Gastrocnemius medialis (tissue), 4 donors: ENCODE data around the gene COL6A3. TPM values are rescaled to one million over a fixed set of nuclear protein-coding genes. Genes with fewer than 3 reads are reported as not detected.

Source experiments
- ATAC-seq, 2 donors: fragments of 150-250 bp; one replicate each; pipeline ENCODE4 v1.9.1; 2016
- DNase-seq, 2 donors: peaks; one replicate each; pipeline ENCODE4 v3.0.0-alpha.2; 2019
- H3K27ac ChIP-seq, 4 donors: fragments of 200-600 bp; sonication (generic); 1 replicate in 1 of 4; 2 replicates in 3 of 4; pipeline ENCODE4 v1.5.1; 2016 to 2018; ENCODE audit warnings: mild to moderate bottlenecking in 2 of 4, moderate library complexity in 1 of 4
- H3K27me3 ChIP-seq, 3 donors: fragments of 200-600 bp; sonication (generic) in 2 of 3; 1 replicate in 1 of 3; 2 replicates in 2 of 3; pipeline versions ENCODE4 v1.5.1 to v1.6.0; 2016 to 2019; ENCODE audit warnings: mild to moderate bottlenecking in 1 of 3, moderate library complexity in 1 of 3
- H3K36me3 ChIP-seq, 2 donors: fragments of 200-600 bp; sonication (generic) in 1 of 2; one replicate each; pipeline ENCODE4 v1.5.1; 2017 to 2018
- H3K4me1 ChIP-seq, 2 donors: fragments of 200-600 bp; sonication (generic) in 1 of 2; one replicate each; pipeline ENCODE4 v1.5.1; 2016 to 2017; ENCODE audit warnings: mild to moderate bottlenecking in 2 of 2
- H3K4me3 ChIP-seq, 4 donors: fragments of 200-600 bp; sonication (generic) in 3 of 4; 1 replicate in 1 of 4; 2 replicates in 3 of 4; pipeline ENCODE4 v1.5.1; 2016 to 2019; ENCODE audit warnings: mild to moderate bottlenecking in 2 of 4
- H3K9me3 ChIP-seq, 3 donors: fragments of 200-600 bp; sonication (generic) in 2 of 3; 1 replicate in 1 of 3; 2 replicates in 2 of 3; pipeline ENCODE4 v1.5.1; 2016 to 2019
- CTCF ChIP-seq, 5 experiments: fragments of 450-650 bp in 3 of 5; fragments of 200-600 bp in 2 of 5; sonication (generic) in 2 of 5; IDR thresholded peaks in 4 of 5; conservative IDR thresholded peaks in 1 of 5; 1 replicate in 4 of 5; 2 replicates in 1 of 5; pipeline ENCODE4 v1.5.1; 2016 to 2019; ENCODE audit warnings: antibody characterized with exemption in 5 of 5, mild to moderate bottlenecking in 3 of 5, moderate library complexity in 3 of 5
- POLR2A ChIP-seq, 2 donors: fragments of 450-650 bp; IDR thresholded peaks; one replicate each; pipeline ENCODE4 v1.6.1; 2017; ENCODE audit warnings: antibody characterized with exemption in 2 of 2, mild to moderate bottlenecking in 2 of 2, moderate library complexity in 2 of 2
- in situ Hi-C, 4 donors: fragments of 200-750 bp; cut with MboI; loops; one replicate each; pipeline versions ENCODE4 v1.15.0 to v1.8.0; 2017; ENCODE audit warnings: low sequenced_read_pairs in 4 of 4
- intact Hi-C: fragments of 100-400 bp; cut with DNase I; formaldehyde crosslinking; loops from one replicate; pipeline ENCODE4 v1.15.1; 2023; ENCODE audit warnings: low total_unique reads
- total RNA-seq, 4 donors: library from RNA; depleted of rRNA; stranded (reverse); fragments of >200 nt; gene quantifications; one replicate each; pipeline versions ENCODE4 v1.1.0 to v1.2.3, GENCODE V29; 2016

COL6A3 gene
- total RNA-seq, 4 donors from 2014 or later, result 45.3 to 150 (median 108) TPM

GRCh38 chr2:237348281-237348865 is 65.6 kb downstream of the COL6A3 start:
- no peak overlapping the region for H3K27ac ChIP-seq
- H3K27me3 ChIP-seq, result no peaks in the 10 kb centered on the region
- ATAC-seq, result no peak
- intact Hi-C loops (no loop called here), in situ Hi-C loops (no loop called here)
- H3K4me3 ChIP-seq, result no peak overlapping the region
- H3K9me3 ChIP-seq, result no peaks in the 10 kb centered on the region
- peaks cover 12 to 15% of the 10 kb centered on the region in 2 donors for H3K4me1 ChIP-seq
- no peaks in the 10 kb centered on the region for H3K36me3 ChIP-seq
- DNase-seq, result no peak
- TF ChIP-seq CTCF (IDR thresholded peaks at IDR 0.05 in 4 of 5, conservative IDR thresholded peaks at IDR 0.05 in 1 of 5), result no peak
- TF ChIP-seq POLR2A (IDR thresholded peaks at IDR 0.05), result no peak

DNA sequence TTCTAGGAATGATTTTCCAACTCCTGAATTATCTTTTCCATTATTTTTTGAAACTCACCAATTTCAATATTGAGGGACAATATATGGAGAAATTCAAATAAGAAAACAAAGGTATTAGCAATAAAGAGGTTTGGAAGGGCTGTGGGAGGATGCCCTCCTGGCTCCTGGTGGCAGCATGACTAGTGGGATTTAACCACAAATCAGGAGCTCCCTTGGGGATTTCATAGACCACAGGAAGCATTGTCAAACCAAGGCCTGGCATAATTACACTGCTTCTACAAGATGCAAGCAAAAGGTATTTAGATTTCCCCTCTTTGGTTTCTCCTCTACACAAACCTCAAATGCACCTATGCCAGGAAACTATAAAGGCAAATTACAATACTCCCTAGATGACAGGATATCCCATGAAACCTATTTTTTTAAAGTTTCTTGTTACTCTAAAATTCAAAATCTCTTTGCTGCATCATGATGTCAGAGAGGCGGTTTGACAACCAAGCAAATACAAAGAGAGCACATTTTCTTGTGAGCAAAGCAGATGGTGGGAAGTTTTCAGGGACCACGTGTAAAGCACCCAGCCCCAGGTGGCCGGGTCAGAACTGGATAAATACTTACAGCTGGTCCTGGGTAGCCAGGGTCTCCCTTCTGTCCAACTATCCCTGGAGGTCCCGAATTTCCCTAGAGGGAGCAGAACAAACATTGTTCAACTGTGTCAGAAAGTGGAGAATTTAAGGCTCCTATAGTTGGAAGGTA is 67.9 kb downstream of the COL6A3 start:
- intact Hi-C loops, result no loop called here
- no peak for ATAC-seq
- in situ Hi-C loops, result no loop called here
- Histone ChIP-seq H3K9me3 (no peaks in the 10 kb centered on the region), H3K4me3 (no peak overlapping the region), H3K27me3 (no peaks in the 10 kb centered on the region), H3K27ac (peak overlapping the region in 3 of 4 donors; percentile 24 to 43 (median 27)), H3K4me1 (peaks cover 8% of the 10 kb centered on the region in 2 donors), H3K36me3 (no peaks in the 10 kb centered on the region)
- TF ChIP-seq POLR2A (IDR thresholded peaks at IDR 0.05) (no peak), CTCF (IDR thresholded peaks at IDR 0.05 in 4 of 5, conservative IDR thresholded peaks at IDR 0.05 in 1 of 5) (no peak)
- DNase-seq, result no peak

DNA sequence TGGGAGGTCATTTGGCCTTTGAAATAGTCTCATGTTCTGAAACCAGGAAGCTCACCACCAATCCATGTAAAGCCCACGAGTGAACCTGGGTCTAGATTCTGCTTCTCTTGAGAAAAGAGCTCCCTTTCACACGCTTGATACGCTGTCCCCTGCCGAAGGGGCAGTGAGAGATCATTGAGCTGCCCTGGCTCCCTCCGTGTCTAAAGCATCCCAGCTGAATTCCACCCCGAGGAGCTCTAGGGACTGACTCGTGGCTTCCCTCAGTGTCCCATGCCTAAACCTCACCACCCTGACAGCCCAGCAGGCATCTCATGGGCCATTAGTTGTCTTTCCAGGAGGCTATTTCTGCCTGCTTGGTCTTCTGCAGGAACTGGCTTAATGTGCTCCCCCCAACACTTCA is 68.6 kb downstream of the COL6A3 start:
- H3K27ac ChIP-seq, result peak overlapping the region in 3 of 4 donors; percentile 24 to 43 (median 27)
- intact Hi-C loops (no loop called here), in situ Hi-C loops (no loop called here)
- no peaks in the 10 kb centered on the region for H3K27me3 ChIP-seq
- ATAC-seq (no peak), DNase-seq (no peak)
- H3K4me3 ChIP-seq, result no peak overlapping the region
- no peaks in the 10 kb centered on the region for H3K9me3 ChIP-seq
- H3K4me1 ChIP-seq, result peaks cover 2 to 5% of the 10 kb centered on the region in 2 donors
- H3K36me3 ChIP-seq, result no peaks in the 10 kb centered on the region
- no peak for TF ChIP-seq POLR2A (IDR thresholded peaks at IDR 0.05)
- TF ChIP-seq CTCF (IDR thresholded peaks at IDR 0.05 in 4 of 5, conservative IDR thresholded peaks at IDR 0.05 in 1 of 5), result no peak

- no peaks in the 10 kb centered on the region for H3K36me3 ChIP-seq
- H3K27ac ChIP-seq, result peak overlapping the region in 3 of 4 donors; percentile 24 to 43 (median 27)
- no peaks in the 10 kb centered on the region for H3K27me3 ChIP-seq
- ATAC-seq (no peak), DNase-seq (no peak)
- peaks cover 0 to 2% of the 10 kb centered on the region in 2 donors for H3K4me1 ChIP-seq
- intact Hi-C loops (no loop called here), in situ Hi-C loops (no loop called here)
- no peaks in the 10 kb centered on the region for H3K9me3 ChIP-seq
- no peak overlapping the region for H3K4me3 ChIP-seq
- TF ChIP-seq POLR2A (IDR thresholded peaks at IDR 0.05) (no peak), CTCF (IDR thresholded peaks at IDR 0.05 in 4 of 5, conservative IDR thresholded peaks at IDR 0.05 in 1 of 5) (no peak)
These were observed 69.0 kb downstream of the COL6A3 start for GRCh38 chr2:237344942-237345341.
